HCT116 (cell line): Measurements from ENCODE around the gene DENND1A. TPM values are rescaled to one million over a fixed set of nuclear protein-coding genes. Genes with fewer than 3 reads are reported as not detected.

Experiments used
- ATAC-seq: fragments of 200-7000 bp; cut with Tn5 transposase; 2 replicates; pipeline ENCODE4 v1.9.1; 2020; ENCODE audit warnings: mild to moderate bottlenecking, moderate library complexity
- BruUV-seq: library from RNA; stranded (reverse); fragments of 400-500 nt; replicated peaks from 2 replicates; lab custom pipeline; 2021; lab: Mats Ljungman, UMichigan
- CTCF ChIA-PET: fragments of 300-600 bp; sonication (Branson Sonifier 250); formaldehyde crosslinking; loops from one replicate; lab custom pipeline; 2021; ENCODE audit warnings: antibody characterized with exemption; lab: Charles Lee
- POLR2A ChIA-PET: fragments of 300-600, 350-600 bp; sonication (Branson Sonifier 250); formaldehyde crosslinking; loops from one replicate; lab custom pipeline; 2021; ENCODE audit warnings: antibody characterized with exemption; lab: Charles Lee
- RAD21 ChIA-PET, 2 experiments: fragments of 300-600 bp; sonication (Branson Sonifier 250); formaldehyde crosslinking; loops; one replicate each; lab custom pipeline; 2023; ENCODE audit warnings: low total read pairs in 2 of 2; ENCODE audit not compliant: uncharacterized antibody in 2 of 2, unreplicated experiment in 2 of 2, low non-redundant PET in 1 of 2; lab: Charles Lee
- DNase-seq: peaks from one replicate; pipeline ENCODE4 v3.0.0-alpha.2; 2010; ENCODE audit warnings: low read depth, low spot score
- H2AFZ ChIP-seq: fragments of 200-600 bp; shearing (Covaris generic), sonication (generic); 2 replicates; pipeline ENCODE4 v1.6.1; 2017; ENCODE audit warnings: low read depth, mixed run types, mixed read lengths, antibody characterized with exemption, low read length; ENCODE audit not compliant: poor library complexity, severe bottlenecking
- H3K27ac ChIP-seq: 2 replicates; pipeline ENCODE4 v1.5.1; 2012; ENCODE audit warnings: low read depth, low read length
- H3K27me3 ChIP-seq: fragments of 200-600 bp; sonication (generic); 2 replicates; pipeline ENCODE4 v1.6.1; 2016; ENCODE audit warnings: mixed run types, low read length, mixed read lengths; ENCODE audit not compliant: insufficient read depth
- H3K36me3 ChIP-seq, 2 experiments: fragments of 200-500 bp in 1 of 2; fragments of 200-600 bp in 1 of 2; sonication (Bioruptor generic) in 1 of 2; sonication (generic) in 1 of 2; 2 replicates each; pipeline versions ENCODE4 v1.5.1 to v1.6.1; 2014 to 2016; ENCODE audit warnings: low read length in 2 of 2, inconsistent platforms in 1 of 2, mixed read lengths in 1 of 2, mixed run types in 1 of 2; ENCODE audit not compliant: insufficient read depth in 2 of 2, control insufficient read depth in 1 of 2
- H3K4me1 ChIP-seq, 2 experiments: fragments of 200-600 bp in 1 of 2; sonication (generic) in 1 of 2; 2 replicates each; pipeline versions ENCODE4 v1.5.1 to v1.6.1; 2012 to 2017; ENCODE audit warnings: low read length in 2 of 2, inconsistent platforms in 1 of 2, mild to moderate bottlenecking in 1 of 2, mixed read lengths in 1 of 2, mixed run types in 1 of 2, moderate library complexity in 1 of 2; ENCODE audit not compliant: insufficient read depth in 2 of 2, control insufficient read depth in 1 of 2
- H3K4me2 ChIP-seq: fragments of 200-600 bp; sonication (generic); 2 replicates; pipeline ENCODE4 v1.6.1; 2017; ENCODE audit warnings: mixed run types, low read length, mixed read lengths
- H3K4me3 ChIP-seq, 2 experiments: fragments of 200-600 bp in 1 of 2; sonication (generic) in 1 of 2; replicated peaks in 1 of 2; 2 replicates each; pipeline ENCODE4 v1.5.1; 2011 to 2016; ENCODE audit warnings: low read length in 2 of 2, control low read depth in 1 of 2, low read depth in 1 of 2, mild to moderate bottlenecking in 1 of 2, mixed read lengths in 1 of 2, mixed run types in 1 of 2
- H3K79me2 ChIP-seq: fragments of 200-600 bp; sonication (generic); 2 replicates; pipeline ENCODE4 v1.6.1; 2017; ENCODE audit warnings: mild to moderate bottlenecking, mixed run types, low read length, moderate library complexity, mixed read lengths; ENCODE audit not compliant: insufficient read depth
- H3K9ac ChIP-seq: fragments of 200-600 bp; sonication (generic); 2 replicates; pipeline ENCODE4 v1.6.1; 2016; ENCODE audit warnings: low read length, mixed read lengths
- H3K9me2 ChIP-seq: fragments of 200-600 bp; sonication (generic), shearing (Covaris generic); 2 replicates; pipeline ENCODE4 v1.6.1; 2017; ENCODE audit warnings: mixed run types, mild to moderate bottlenecking, moderate library complexity; ENCODE audit not compliant: insufficient read depth
- H3K9me3 ChIP-seq, 2 experiments: fragments of 200-500 bp in 1 of 2; fragments of 200-600 bp in 1 of 2; sonication (Bioruptor generic) in 1 of 2; sonication (generic) in 1 of 2; 2 replicates each; pipeline ENCODE4 v1.6.1; 2014 to 2017; ENCODE audit warnings: low read length in 2 of 2, mixed read lengths in 2 of 2, inconsistent platforms in 1 of 2, low read depth in 1 of 2, mild to moderate bottlenecking in 1 of 2, mixed run types in 1 of 2, moderate library complexity in 1 of 2; ENCODE audit not compliant: control insufficient read depth in 1 of 2, insufficient read depth in 1 of 2
- H4K20me1 ChIP-seq: fragments of 200-600 bp; sonication (generic), shearing (Covaris generic); 2 replicates; pipeline ENCODE4 v1.6.1; 2017; ENCODE audit warnings: mixed run types, mild to moderate bottlenecking, moderate library complexity; ENCODE audit not compliant: insufficient read depth
- CBX3 ChIP-seq: IDR thresholded peaks from 2 replicates; pipeline ENCODE4 v1.6.1; 2012; ENCODE audit warnings: low read depth
- CEBPB ChIP-seq: IDR thresholded peaks from 2 replicates; pipeline ENCODE4 v1.6.1; 2012; ENCODE audit warnings: low read depth
- EGR1 ChIP-seq: IDR thresholded peaks from 2 replicates; pipeline ENCODE4 v1.6.1; 2012; ENCODE audit warnings: low read depth
- ELF1 ChIP-seq: IDR thresholded peaks from 2 replicates; pipeline ENCODE4 v1.6.1; 2012; ENCODE audit warnings: low read depth, borderline replicate concordance
- EZH2 ChIP-seq: fragments of 200-600 bp; sonication (generic); IDR thresholded peaks from 2 replicates; pipeline ENCODE4 v1.6.1; 2017; ENCODE audit warnings: antibody characterized with exemption, mixed run types
- EZH2phosphoT487 ChIP-seq: fragments of 200-600 bp; IDR thresholded peaks from 2 replicates; pipeline ENCODE4 v1.6.1; 2018; ENCODE audit warnings: antibody characterized with exemption, borderline replicate concordance
- JUND ChIP-seq: IDR thresholded peaks from 2 replicates; pipeline ENCODE4 v1.6.1; 2012
- POLR2A ChIP-seq: IDR thresholded peaks from 2 replicates; pipeline ENCODE4 v1.7.0; 2011; ENCODE audit warnings: borderline replicate concordance; ENCODE audit not compliant: insufficient read depth, insufficient read length; ENCODE audit errors: extremely low read depth
- RAD21 ChIP-seq: IDR thresholded peaks from 2 replicates; pipeline ENCODE4 v1.6.1; 2012; ENCODE audit warnings: low read depth, mild to moderate bottlenecking
- SIN3A ChIP-seq: IDR thresholded peaks from 2 replicates; pipeline ENCODE4 v1.6.1; 2012; ENCODE audit warnings: low read depth
- SP1 ChIP-seq: IDR thresholded peaks from 2 replicates; pipeline ENCODE4 v1.6.1; 2012; ENCODE audit warnings: low read depth
- SRF ChIP-seq: IDR thresholded peaks from 2 replicates; pipeline ENCODE4 v1.6.1; 2012; ENCODE audit warnings: low read depth
- ZFX ChIP-seq: fragments of 450-650 bp; IDR thresholded peaks from 2 replicates; pipeline ENCODE4 v1.6.1; 2017
- intact Hi-C: fragments of 100-400 bp; cut with micrococcal nuclease; formaldehyde crosslinking; loops from 2 replicates; pipeline ENCODE4 v1.10.0; 2022
- total RNA-seq: library from RNA; stranded (reverse); gene quantifications from one replicate; pipeline ENCODE4 v1.2.1, GENCODE V29; 2021; ENCODE audit not compliant: unreplicated experiment
- TF ChIP-seq, protein P1 (sequence below): IDR thresholded peaks from 2 replicates; pipeline ENCODE4 v1.6.1; 2012
- TF ChIP-seq, protein P2 (sequence below): IDR thresholded peaks from 2 replicates; pipeline ENCODE4 v1.6.1; 2011; ENCODE audit warnings: mild to moderate bottlenecking, low read length, moderate library complexity; ENCODE audit not compliant: insufficient replicate concordance; ENCODE audit errors: extremely low read depth
- TF ChIP-seq, protein P3 (sequence below): IDR thresholded peaks from 2 replicates; pipeline ENCODE4 v1.6.1; 2012

DENND1A gene
- total RNA-seq, 1 experiment from 2014 or later: 33.0 TPM

DNA sequence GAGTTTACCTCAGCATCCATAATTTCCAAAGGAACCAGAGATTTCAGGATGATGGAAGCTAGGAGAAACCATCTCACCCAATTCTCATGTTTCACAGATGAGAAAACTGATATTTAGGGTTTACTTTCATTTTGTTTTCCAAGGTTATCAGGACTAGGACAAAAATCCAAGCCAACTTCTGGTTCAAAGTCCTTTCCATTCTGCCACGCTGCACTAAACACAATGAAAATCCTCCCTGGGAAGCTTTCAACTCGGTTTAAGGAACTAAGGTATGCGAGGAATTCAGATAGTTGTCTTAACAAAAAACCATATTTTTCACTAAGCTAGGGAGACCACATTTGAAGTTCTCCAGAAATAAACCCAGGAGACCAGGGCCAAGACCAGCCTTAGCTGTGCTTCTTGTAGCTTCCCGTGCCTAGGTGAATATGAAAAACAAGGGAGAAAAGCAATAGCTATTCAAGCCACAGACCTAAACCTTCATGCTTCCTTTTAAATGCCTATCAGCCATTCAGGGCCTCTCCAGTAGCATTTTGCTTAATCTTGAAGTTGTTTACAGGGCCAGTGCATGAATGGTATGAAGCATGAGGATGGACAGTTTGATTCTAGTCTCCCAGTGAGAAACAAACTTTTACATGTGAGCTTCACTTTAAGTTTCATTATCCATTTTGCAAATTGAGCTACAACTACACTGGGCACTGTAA lies 167.9 kb downstream of the DENND1A start:
- Histone ChIP-seq H3K36me3 (no peaks in the 10 kb centered on the region), H2AFZ (no peak overlapping the region), H3K4me3 (no peak overlapping the region), H3K4me1 (no peaks in the 10 kb centered on the region), H3K9ac (no peak overlapping the region), H3K79me2 (no peaks in the 10 kb centered on the region), H3K4me2 (no peak overlapping the region), H3K9me2 (no peaks in the 10 kb centered on the region), H3K27ac (no peak overlapping the region), H3K27me3 (no peaks in the 10 kb centered on the region), H3K9me3 (no peaks in the 10 kb centered on the region)
- no peak for ATAC-seq
- CTCF ChIA-PET: no interaction called here
- DNase-seq: no peak
- RAD21 ChIA-PET: no interaction called here
- TF ChIP-seq ZFX: no peak
- no peak for TF ChIP-seq POLR2A
- TF ChIP-seq CBX3: no peak
- TF ChIP-seq SRF: no peak
- TF ChIP-seq EZH2phosphoT487: no peak
- TF ChIP-seq, protein P1, sequence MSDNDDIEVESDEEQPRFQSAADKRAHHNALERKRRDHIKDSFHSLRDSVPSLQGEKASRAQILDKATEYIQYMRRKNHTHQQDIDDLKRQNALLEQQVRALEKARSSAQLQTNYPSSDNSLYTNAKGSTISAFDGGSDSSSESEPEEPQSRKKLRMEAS: no peak
- TF ChIP-seq SP1: no peak
- TF ChIP-seq JUND: no peak
- TF ChIP-seq CEBPB: no peak
- no peak for TF ChIP-seq RAD21
- TF ChIP-seq ELF1: no peak
- TF ChIP-seq, protein P2, sequence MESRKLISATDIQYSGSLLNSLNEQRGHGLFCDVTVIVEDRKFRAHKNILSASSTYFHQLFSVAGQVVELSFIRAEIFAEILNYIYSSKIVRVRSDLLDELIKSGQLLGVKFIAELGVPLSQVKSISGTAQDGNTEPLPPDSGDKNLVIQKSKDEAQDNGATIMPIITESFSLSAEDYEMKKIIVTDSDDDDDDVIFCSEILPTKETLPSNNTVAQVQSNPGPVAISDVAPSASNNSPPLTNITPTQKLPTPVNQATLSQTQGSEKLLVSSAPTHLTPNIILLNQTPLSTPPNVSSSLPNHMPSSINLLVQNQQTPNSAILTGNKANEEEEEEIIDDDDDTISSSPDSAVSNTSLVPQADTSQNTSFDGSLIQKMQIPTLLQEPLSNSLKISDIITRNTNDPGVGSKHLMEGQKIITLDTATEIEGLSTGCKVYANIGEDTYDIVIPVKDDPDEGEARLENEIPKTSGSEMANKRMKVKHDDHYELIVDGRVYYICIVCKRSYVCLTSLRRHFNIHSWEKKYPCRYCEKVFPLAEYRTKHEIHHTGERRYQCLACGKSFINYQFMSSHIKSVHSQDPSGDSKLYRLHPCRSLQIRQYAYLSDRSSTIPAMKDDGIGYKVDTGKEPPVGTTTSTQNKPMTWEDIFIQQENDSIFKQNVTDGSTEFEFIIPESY: no peak
- TF ChIP-seq, protein P3, sequence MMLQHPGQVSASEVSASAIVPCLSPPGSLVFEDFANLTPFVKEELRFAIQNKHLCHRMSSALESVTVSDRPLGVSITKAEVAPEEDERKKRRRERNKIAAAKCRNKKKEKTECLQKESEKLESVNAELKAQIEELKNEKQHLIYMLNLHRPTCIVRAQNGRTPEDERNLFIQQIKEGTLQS: no peak
- no peak for TF ChIP-seq SIN3A
- no peak for TF ChIP-seq EGR1
- TF ChIP-seq EZH2: no peak
- TF ChIP-seq, all 23 proteins: peak for 0
- H4K20me1 ChIP-seq: no peaks in the 10 kb centered on the region
- POLR2A ChIA-PET: no interaction called here
- BruUV-seq: no TSS peak
- intact Hi-C loops: no loop called here
